ENCODE results near the gene LRP1B. TPM values are rescaled to one million over a fixed set of nuclear protein-coding genes. Genes with fewer than 3 reads are reported as not detected.

LRP1B gene
- total and polyA plus RNA-seq, 2 of the 8 experiments (the other 6 are each of a cell fraction or from before 2014, with no cell fraction given), result 0.03 TPM; not detected in 1

- Histone ChIP-seq H3K23me2 (ENCODE audit: low read depth, low read length) (no peaks in the 10 kb centered on the region), H3K9me3 (ENCODE audit: insufficient read depth in 2 of 2, low read depth in 1 of 2, low read length in 1 of 2) (no peaks in the 10 kb centered on the region), H3K18ac (ENCODE audit: extremely low read depth, low read length) (no peak overlapping the region), H3K4ac (replicated peaks; ENCODE audit: insufficient read length, low read depth, low read length) (no peak overlapping the region), H2BK5ac (ENCODE audit: low read depth, low read length) (no peak overlapping the region), H2AFZ (ENCODE audit: low read length) (no peak overlapping the region), H4K5ac (ENCODE audit: insufficient read length, low read depth, low read length) (no peak overlapping the region), H3K56ac (replicated peaks; ENCODE audit: insufficient read length, low read depth, low read length) (no peak overlapping the region), H3K79me1 (ENCODE audit: low read depth, low read length) (no peaks in the 10 kb centered on the region), H3K4me3 (ENCODE audit: extremely low read depth in 1 of 4, insufficient read depth in 2 of 4, low read depth in 3 of 4, low read length in 4 of 4) (no peak overlapping the region), H2BK15ac (ENCODE audit: low read length) (no peak overlapping the region), H2AK5ac (ENCODE audit: low read depth, low read length) (no peak overlapping the region), H3K27ac (ENCODE audit: low read depth, low read length) (no peak overlapping the region), H3K36me3 (ENCODE audit: control insufficient read depth in 2 of 4, insufficient read depth in 4 of 4, low read length in 3 of 4) (no peaks in the 10 kb centered on the region), H2BK120ac (replicated peaks; ENCODE audit: low read depth, low read length) (no peak overlapping the region), H3K9ac (replicated peaks in 1 of 4; ENCODE audit: extremely low read depth in 1 of 4, low read depth in 3 of 4, low read length in 3 of 4) (no peak overlapping the region), H3K79me2 (ENCODE audit: control insufficient read depth in 1 of 2, insufficient read depth in 2 of 2, low read length in 2 of 2) (no peaks in the 10 kb centered on the region), H3K4me1 (replicated peaks in 1 of 4; ENCODE audit: control insufficient read depth in 3 of 4, insufficient read depth in 4 of 4, low read length in 3 of 4) (0 out of 7 replicates have a peak, but pooled peaks cover 0 to 2% (median 0%) of the 10 kb centered on the region in 4 experiments), H4K8ac (ENCODE audit: extremely low read depth, insufficient read depth, low read length) (no peak overlapping the region), H3K14ac (ENCODE audit: insufficient read length) (no peak overlapping the region), H4K20me1 (replicated peaks in 1 of 2; ENCODE audit: control insufficient read depth in 1 of 2, insufficient read depth in 2 of 2, low read length in 2 of 2) (no peaks in the 10 kb centered on the region), H2BK12ac (ENCODE audit: low read depth, low read length) (no peak overlapping the region), H3K27me3 (replicated peaks in 1 of 4; ENCODE audit: control insufficient read depth in 3 of 4, extremely low read depth in 1 of 4, insufficient read depth in 3 of 4, low read length in 3 of 4) (no peaks in the 10 kb centered on the region), H4K91ac (replicated peaks; ENCODE audit: insufficient read length, low read length) (no peak overlapping the region), H2BK20ac (ENCODE audit: low read length) (no peak overlapping the region), H3K4me2 (ENCODE audit: insufficient read depth in 1 of 2, low read depth in 2 of 2, low read length in 2 of 2) (no peak overlapping the region), H3K23ac (ENCODE audit: insufficient read length) (no peak overlapping the region)
- DNase-seq (ENCODE audit: low read depth in 1 of 2, low spot score in 2 of 2) (no peak), FAIRE-seq (no peak)
- CTCF ChIA-PET (ENCODE audit: partially characterized antibody), result no interaction called here
- WGBS, 2 experiments (ENCODE audit: extremely low coverage in 1 of 2, insufficient coverage in 1 of 2, insufficient read length in 1 of 2, insufficient replicate concordance in 2 of 2, low coverage in 1 of 2, low lambda C conversion rate in 2 of 2, missing lambda C conversion rate in 1 of 2), result 87% methylated on average over 2 of the region's 2 CpGs; no CpG with 5 or more reads in 1 of the 2 experiments
- POLR2A ChIA-PET (ENCODE audit: partially characterized antibody), result no interaction called here
- TF ChIP-seq KDM4A (IDR thresholded peaks at IDR 0.05; ENCODE audit: low read depth, low read length, severe bottlenecking), result no peak
- no peak for TF ChIP-seq YY1 (IDR thresholded peaks at IDR 0.05; ENCODE audit: low read depth, low read length)
- no peak for TF ChIP-seq CTCF (IDR thresholded peaks at IDR 0.05; ENCODE audit: control extremely low read depth in 1 of 3, insufficient read depth in 1 of 3, low read depth in 1 of 3, low read length in 3 of 3)
- no peak for TF ChIP-seq BCL11A (IDR thresholded peaks at IDR 0.05; ENCODE audit: low read depth in 2 of 2, low read length in 2 of 2)
- TF ChIP-seq SAP30 (IDR thresholded peaks at IDR 0.05; ENCODE audit: insufficient read depth, insufficient replicate concordance, low read length), result no peak
- TF ChIP-seq GABPA (IDR thresholded peaks at IDR 0.05; ENCODE audit: borderline replicate concordance, insufficient read depth, low read length), result no peak
- no peak for TF ChIP-seq KDM5A (IDR thresholded peaks at IDR 0.05; ENCODE audit: low read length)
- no peak for TF ChIP-seq BRCA1 (IDR thresholded peaks at IDR 0.05; ENCODE audit: low read depth, low read length)
- TF ChIP-seq TAF1 (IDR thresholded peaks at IDR 0.05; ENCODE audit: low read depth, low read length), result no peak
- TF ChIP-seq NANOG (IDR thresholded peaks at IDR 0.05; ENCODE audit: insufficient read depth, low read depth, low read length, poor library complexity, severe bottlenecking), result no peak
- no peak for TF ChIP-seq BACH1 (IDR thresholded peaks at IDR 0.05; ENCODE audit: low read length)
- no peak for TF ChIP-seq HDAC2 (IDR thresholded peaks at IDR 0.05; ENCODE audit: borderline replicate concordance in 1 of 2, low read depth in 2 of 2, low read length in 2 of 2)
These were observed 224.1 kb downstream of the LRP1B start for GRCh38 chr2:141906678-141907077.

Measured in H1 (cell line).